OCI-LY7 (cell line): ENCODE measurements around the gene ZNF497. TPM values are rescaled to one million over a fixed set of nuclear protein-coding genes. Genes with fewer than 3 reads are reported as not detected.

ENCODE experiments used
- BruUV-seq: library from RNA; stranded (reverse); fragments of 400-500 nt; replicated peaks from 2 replicates; lab custom pipeline; 2021; lab: Mats Ljungman, UMichigan
- CTCF ChIA-PET: fragments of 300-600 bp; sonication (Branson Sonifier 250); formaldehyde crosslinking; loops from one replicate; lab custom pipeline; 2022; ENCODE audit warnings: antibody characterized with exemption; ENCODE audit not compliant: unreplicated experiment; lab: Charles Lee
- POLR2A ChIA-PET: fragments of 300-600 bp; sonication (Branson Sonifier 250); formaldehyde crosslinking; loops from one replicate; lab custom pipeline; 2022; ENCODE audit warnings: antibody characterized with exemption; lab: Charles Lee
- DNase-seq: peaks from one replicate; pipeline ENCODE4 v3.0.0-alpha.2; 2015; ENCODE audit warnings: low spot score
- H2AFZ ChIP-seq: fragments of 200-600 bp; sonication (generic), shearing (Covaris generic); 2 replicates; pipeline ENCODE4 v1.6.1; 2014; ENCODE audit warnings: mild to moderate bottlenecking, antibody characterized with exemption, low read length, moderate library complexity
- H3K27ac ChIP-seq: fragments of 200-600 bp; sonication (generic); 2 replicates; pipeline ENCODE4 v1.5.1; 2014; ENCODE audit warnings: mixed run types, low read depth, mild to moderate bottlenecking, moderate library complexity, low read length, inconsistent platforms; ENCODE audit not compliant: poor library complexity, severe bottlenecking
- H3K36me3 ChIP-seq: fragments of 200-600 bp; sonication (generic); 2 replicates; pipeline ENCODE4 v1.6.1; 2014; ENCODE audit warnings: mild to moderate bottlenecking, antibody characterized with exemption, low read length, moderate library complexity, mixed read lengths; ENCODE audit not compliant: insufficient read depth
- H3K4me1 ChIP-seq: fragments of 200-600 bp; sonication (generic); 2 replicates; pipeline ENCODE4 v1.5.1; 2014; ENCODE audit warnings: mild to moderate bottlenecking, low read length; ENCODE audit not compliant: insufficient read depth, poor library complexity, severe bottlenecking
- H3K4me2 ChIP-seq: fragments of 200-600 bp; sonication (generic); 2 replicates; pipeline ENCODE4 v1.6.1; 2014; ENCODE audit warnings: mild to moderate bottlenecking, low read length
- H3K4me3 ChIP-seq: fragments of 200-600 bp; sonication (generic); 2 replicates; pipeline ENCODE4 v1.5.1; 2014; ENCODE audit warnings: mild to moderate bottlenecking, low read depth, low read length; ENCODE audit not compliant: poor library complexity, severe bottlenecking
- H3K79me2 ChIP-seq: fragments of 200-600 bp; sonication (generic); 2 replicates; pipeline ENCODE4 v1.6.1; 2016; ENCODE audit warnings: low read depth, mild to moderate bottlenecking, low read length, moderate library complexity, mixed read lengths; ENCODE audit not compliant: insufficient read depth
- H3K9me2 ChIP-seq: fragments of 200-600 bp; sonication (generic); 2 replicates; pipeline ENCODE4 v1.6.1; 2016; ENCODE audit warnings: mild to moderate bottlenecking, low read length, mixed read lengths; ENCODE audit not compliant: insufficient read depth
- H3K9me3 ChIP-seq: fragments of 200-600 bp; sonication (generic); 2 replicates; pipeline ENCODE4 v1.6.1; 2014; ENCODE audit warnings: mild to moderate bottlenecking, mixed run types, low read length, mixed read lengths
- H4K20me1 ChIP-seq: fragments of 200-600 bp; sonication (generic); 2 replicates; pipeline ENCODE4 v1.6.1; 2014; ENCODE audit warnings: mild to moderate bottlenecking, antibody characterized with exemption, low read length, moderate library complexity, mixed read lengths; ENCODE audit not compliant: insufficient read depth
- CTCF ChIP-seq: fragments of 200-600 bp; sonication (generic); conservative IDR thresholded peaks from 2 replicates; pipeline ENCODE4 v1.5.1; 2014; ENCODE audit warnings: mild to moderate bottlenecking, antibody characterized with exemption, low read length, moderate library complexity, mixed read lengths
- EZH2phosphoT487 ChIP-seq: fragments of 200-600 bp; sonication (generic); IDR thresholded peaks from 2 replicates; pipeline ENCODE4 v1.6.1; 2018; ENCODE audit warnings: low read depth, borderline replicate concordance, mild to moderate bottlenecking, mixed run types, antibody characterized with exemption, low read length, moderate library complexity, mixed read lengths
- intact Hi-C: fragments of 100-400 bp; cut with micrococcal nuclease; formaldehyde crosslinking; loops from one replicate; pipeline ENCODE4 v1.10.0; 2022; ENCODE audit not compliant: unreplicated experiment
- microRNA-seq: library from miRNA; unstranded; fragments of <30 nt; microRNA quantifications from one replicate; pipeline ENCODE4 v1.2.0, GENCODE V29; 2022; ENCODE audit warnings: borderline replicate concordance
- small RNA-seq: library from RNA; depleted of rRNA; stranded (forward); fragments of <200 nt; gene quantifications from one replicate; pipeline ENCODE3, GENCODE V24; 2014
- total RNA-seq, 2 experiments: library from RNA; depleted of rRNA in 1 of 2; stranded (reverse); fragments of >200 nt in 1 of 2; shearing (Covaris generic) in 1 of 2; gene quantifications; 2 replicates each; pipeline ENCODE4 v1.2.3, GENCODE V29; 2014 to 2022

Gene ZNF497
- total RNA-seq, 2 experiments from 2014 or later, result 3.6 to 6.1 TPM

DNA sequence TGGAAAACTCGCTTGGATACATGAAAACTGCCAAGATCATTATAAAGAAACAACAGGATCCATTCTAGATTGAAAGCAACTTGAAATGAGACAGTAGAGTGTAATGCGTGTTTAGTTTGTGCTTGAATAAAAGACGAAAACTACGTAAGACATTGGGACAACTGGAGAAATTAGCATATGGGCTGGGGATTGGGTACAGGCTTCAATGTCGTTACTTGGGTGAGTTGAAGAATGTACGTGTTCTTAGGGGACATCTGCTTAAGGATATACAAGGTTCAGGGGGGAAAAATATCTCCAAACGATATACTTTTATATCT, 57.8 kb downstream of the ZNF497 start:
- Histone ChIP-seq H3K79me2 (peaks cover 18% of the 10 kb centered on the region), H3K9me2 (no peaks in the 10 kb centered on the region), H3K27ac (peak overlapping the region; percentile 33), H2AFZ (peak overlapping the region; percentile 89), H3K4me3 (peak overlapping the region; percentile 94), H3K4me2 (peak overlapping the region; percentile 72), H3K4me1 (peaks cover 15% of the 10 kb centered on the region), H3K36me3 (peaks cover 79% of the 10 kb centered on the region), H4K20me1 (no peaks in the 10 kb centered on the region), H3K9me3 (peaks cover 15% of the 10 kb centered on the region; the same call in 1 of the 2 replicates)
- no peak for DNase-seq
- intact Hi-C loops, result loop anchor here (1.0 to 2.0 kb wide), 5 partner anchors 23 to 122 kb away; partner anchors contain the start of genes ZNF274, ZNF544, ZNF8 and ZNF837
- TF ChIP-seq CTCF, result no peak
- no peak for TF ChIP-seq EZH2phosphoT487
- POLR2A ChIA-PET, result interaction anchor here (1.0 kb wide), 1 partner anchor 22 kb away, joined by 4 read pairs; the partner anchor contains the start of gene ZSCAN22
- CTCF ChIA-PET, result no interaction called here
- BruUV-seq, result no TSS peak

Small RNAs within 50 kb of the gene (microRNA-seq; reads per million reads assigned to microRNA genes)
- gene MIR4754, result not detected
- not detected for gene MIR6806

Small RNAs within 50 kb of the gene (small RNA-seq; reads per million reads assigned to genes)
- not detected for gene MIR4754
- gene MIR6806, result not detected
- 0.57 reads per million, percentile 14 among the genes with 10 or more reads in this experiment for gene RNA5SP473

Other genes with a start within 250 kb of the ZNF497 start
- gene ZNF329, start 212.0 kb downstream of the ZNF497 start, total RNA-seq (2014; rRNA removed; shearing (Covaris generic)), result 3.1 and 3.2 TPM in 2 replicates
- 3.1 and 3.4 TPM in 2 replicates for gene ZNF329, start 212.0 kb downstream of the ZNF497 start, total RNA-seq (2022)
- 36.4 and 68.3 TPM in 2 replicates for gene ZNF274, start 179.7 kb downstream of the ZNF497 start, total RNA-seq (2014; rRNA removed; shearing (Covaris generic))
- 36.2 and 42.4 TPM in 2 replicates for gene ZNF274, start 179.7 kb downstream of the ZNF497 start, total RNA-seq (2022)
- 34.1 and 38.6 TPM in 2 replicates for gene ZNF544, start 133.8 kb downstream of the ZNF497 start, total RNA-seq (2014; rRNA removed; shearing (Covaris generic))
- 31.0 and 37.3 TPM in 2 replicates for gene ZNF544, start 133.8 kb downstream of the ZNF497 start, total RNA-seq (2022)
- gene ZNF8, start 83.8 kb downstream of the ZNF497 start, total RNA-seq (2014; rRNA removed; shearing (Covaris generic)), result 7.3 and 7.8 TPM in 2 replicates
- 7.1 and 7.7 TPM in 2 replicates for gene ZNF8, start 83.8 kb downstream of the ZNF497 start, total RNA-seq (2022)
- gene ERVK3-1, start 57.4 kb downstream of the ZNF497 start, total RNA-seq (2014; rRNA removed; shearing (Covaris generic)), result 61.7 and 79.6 TPM in 2 replicates
- gene ERVK3-1, start 57.4 kb downstream of the ZNF497 start, total RNA-seq (2022), result 46.4 and 48.1 TPM in 2 replicates
- gene ZSCAN22, start 35.8 kb downstream of the ZNF497 start, total RNA-seq (2014; rRNA removed; shearing (Covaris generic)), result 2.6 and 3.3 TPM in 2 replicates
- 3.7 and 5.1 TPM in 2 replicates for gene ZSCAN22, start 35.8 kb downstream of the ZNF497 start, total RNA-seq (2022)
- gene A1BG, start 9.3 kb downstream of the ZNF497 start, total RNA-seq (2014; rRNA removed; shearing (Covaris generic)), result 21.3 and 47.2 TPM in 2 replicates
- gene A1BG, start 9.3 kb downstream of the ZNF497 start, total RNA-seq (2022), result 24.5 and 26.9 TPM in 2 replicates
- gene ZNF837, start 18.3 kb upstream of the ZNF497 start, total RNA-seq (2014; rRNA removed; shearing (Covaris generic)), result 1.8 and 3.0 TPM in 2 replicates
- 5.3 and 5.8 TPM in 2 replicates for gene ZNF837, start 18.3 kb upstream of the ZNF497 start, total RNA-seq (2022)
- 3,315 and 3,333 TPM in 2 replicates for gene RPS5, start 24.5 kb upstream of the ZNF497 start, total RNA-seq (2014; rRNA removed; shearing (Covaris generic))
- gene RPS5, start 24.5 kb upstream of the ZNF497 start, total RNA-seq (2022), result 1,573 and 1,607 TPM in 2 replicates
- gene RNF225, start 32.9 kb upstream of the ZNF497 start, total RNA-seq (2014; rRNA removed; shearing (Covaris generic)), result 0.75 and 2.1 TPM in 2 replicates
- gene RNF225, start 32.9 kb upstream of the ZNF497 start, total RNA-seq (2022), result 0.77 and 1.7 TPM in 2 replicates
- gene ZNF584, start 45.9 kb upstream of the ZNF497 start, total RNA-seq (2014; rRNA removed; shearing (Covaris generic)), result 9.8 and 12.4 TPM in 2 replicates
- gene ZNF584, start 45.9 kb upstream of the ZNF497 start, total RNA-seq (2022), result 7.6 and 10.4 TPM in 2 replicates
- gene ZNF132, start 77.4 kb upstream of the ZNF497 start, total RNA-seq (2014; rRNA removed; shearing (Covaris generic)), result not detected in 2 replicates
- gene ZNF132, start 77.4 kb upstream of the ZNF497 start, total RNA-seq (2022), result not detected in 2 replicates
- 10.6 and 13.8 TPM in 2 replicates for gene ZNF324B, start 88.9 kb upstream of the ZNF497 start, total RNA-seq (2014; rRNA removed; shearing (Covaris generic))
- 13.5 and 14.5 TPM in 2 replicates for gene ZNF324B, start 88.9 kb upstream of the ZNF497 start, total RNA-seq (2022)
- gene ZNF324, start 104.3 kb upstream of the ZNF497 start, total RNA-seq (2014; rRNA removed; shearing (Covaris generic)), result 16.5 and 23.3 TPM in 2 replicates
- gene ZNF324, start 104.3 kb upstream of the ZNF497 start, total RNA-seq (2022), result 11.9 and 13.2 TPM in 2 replicates
- gene ZNF446, start 113.6 kb upstream of the ZNF497 start, total RNA-seq (2014; rRNA removed; shearing (Covaris generic)), result 8.0 and 9.9 TPM in 2 replicates
- 11.0 and 11.1 TPM in 2 replicates for gene ZNF446, start 113.6 kb upstream of the ZNF497 start, total RNA-seq (2022)
- gene SLC27A5, start 149.2 kb upstream of the ZNF497 start, total RNA-seq (2014; rRNA removed; shearing (Covaris generic)), result 28.0 and 44.1 TPM in 2 replicates
- gene SLC27A5, start 149.2 kb upstream of the ZNF497 start, total RNA-seq (2022), result 29.4 and 29.8 TPM in 2 replicates
- gene ZBTB45, start 157.1 kb upstream of the ZNF497 start, total RNA-seq (2014; rRNA removed; shearing (Covaris generic)), result 6.7 and 10.7 TPM in 2 replicates
- 14.7 and 16.4 TPM in 2 replicates for gene ZBTB45, start 157.1 kb upstream of the ZNF497 start, total RNA-seq (2022)
- gene TRIM28, start 181.3 kb upstream of the ZNF497 start, total RNA-seq (2014; rRNA removed; shearing (Covaris generic)), result 551 and 729 TPM in 2 replicates
- gene TRIM28, start 181.3 kb upstream of the ZNF497 start, total RNA-seq (2022), result 601 and 603 TPM in 2 replicates
- gene CHMP2A, start 192.4 kb upstream of the ZNF497 start, total RNA-seq (2014; rRNA removed; shearing (Covaris generic)), result 72.7 and 108 TPM in 2 replicates
- gene CHMP2A, start 192.4 kb upstream of the ZNF497 start, total RNA-seq (2022), result 101 and 112 TPM in 2 replicates
- gene UBE2M, start 195.9 kb upstream of the ZNF497 start, total RNA-seq (2014; rRNA removed; shearing (Covaris generic)), result 101 and 105 TPM in 2 replicates
- gene UBE2M, start 195.9 kb upstream of the ZNF497 start, total RNA-seq (2022), result 117 and 130 TPM in 2 replicates
- 20.7 and 30.0 TPM in 2 replicates for gene MZF1, start 210.6 kb upstream of the ZNF497 start, total RNA-seq (2014; rRNA removed; shearing (Covaris generic))
- 39.1 and 41.1 TPM in 2 replicates for gene MZF1, start 210.6 kb upstream of the ZNF497 start, total RNA-seq (2022)